T-helper 2 cell treated with Interferon-gamma antibody and Interleukin-4, amounts not matched to agents 100 ng/mL and 5 ng/mL, for 36 hours (primary cell): ENCODE measurements around the gene SIL1. TPM values are rescaled to one million over a fixed set of nuclear protein-coding genes. Genes with fewer than 3 reads are reported as not detected.
"Not testable (repeated sequence)": the region's sequence is repeated elsewhere in the genome, so short reads cannot be mapped to it uniquely, and the experiment has no call there.

Source experiments
- intact Hi-C: fragments of 100-400 bp; cut with micrococcal nuclease; formaldehyde crosslinking; loops from one replicate; pipeline ENCODE4 v1.15.1; 2023
- total RNA-seq: library from RNA; stranded (reverse); gene quantifications from 2 replicates; pipeline ENCODE4 v1.2.3, GENCODE V29; 2022

Gene SIL1
- total RNA-seq, 1 donor from 2014 or later: 21.6 TPM

- intact Hi-C loops: no loop called here
These were observed 20.2 kb downstream of the SIL1 start for GRCh38 chr5:139177809-139178588.

- intact Hi-C loops: not testable (repeated sequence)
These were observed 20.9 kb downstream of the SIL1 start for GRCh38 chr5:139177281-139177680.

DNA sequence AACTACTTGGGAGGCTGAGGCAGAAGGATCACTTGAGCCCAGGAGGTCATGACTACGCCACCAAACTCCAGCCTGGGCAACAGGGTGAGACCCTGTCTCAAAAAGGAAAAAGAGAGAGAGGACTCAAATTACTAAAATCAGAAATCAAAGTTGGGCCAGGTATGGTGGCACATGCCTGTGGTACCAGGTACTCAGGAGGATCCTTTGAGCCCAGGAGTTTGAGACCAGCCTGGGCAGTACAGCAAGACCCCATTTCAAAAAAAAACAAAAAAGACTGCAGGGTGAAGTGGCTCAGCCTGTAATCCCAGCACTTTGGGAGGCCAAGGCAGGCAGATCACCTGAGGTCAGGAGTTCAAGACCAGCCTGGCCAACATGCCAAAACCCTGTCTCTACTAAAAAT lies 23.8 kb downstream of the SIL1 start:
- intact Hi-C loops: not testable (repeated sequence)

DNA sequence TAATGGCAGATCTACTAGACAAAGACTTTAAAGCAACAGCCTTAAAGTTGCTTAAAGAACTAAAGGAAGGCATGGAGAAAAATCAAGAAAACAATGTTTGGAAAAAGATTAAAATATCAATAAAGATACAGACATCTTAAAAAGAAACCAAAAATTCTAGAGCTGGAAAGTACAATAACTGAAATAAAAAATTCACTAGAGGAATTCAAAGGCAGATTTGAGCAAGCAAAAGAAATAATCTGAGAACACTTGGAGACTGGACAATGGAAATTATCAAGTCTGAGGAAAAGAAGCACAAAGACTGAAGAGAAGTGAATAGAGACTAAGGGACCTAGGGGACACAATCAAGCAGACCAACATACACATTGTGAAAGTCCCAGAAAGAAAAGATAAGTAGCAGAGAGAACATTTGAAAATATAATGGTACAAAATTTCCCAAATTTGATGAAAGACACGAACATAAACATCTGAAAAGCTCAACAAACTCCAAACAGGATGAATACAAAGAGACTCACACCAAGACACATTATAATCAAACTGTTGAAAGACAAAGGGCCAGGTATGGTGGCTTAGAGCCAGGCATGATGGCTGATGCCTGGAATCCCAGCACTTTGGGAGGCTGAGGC lies 26.3 kb downstream of the SIL1 start:
- intact Hi-C loops: no loop called here

DNA sequence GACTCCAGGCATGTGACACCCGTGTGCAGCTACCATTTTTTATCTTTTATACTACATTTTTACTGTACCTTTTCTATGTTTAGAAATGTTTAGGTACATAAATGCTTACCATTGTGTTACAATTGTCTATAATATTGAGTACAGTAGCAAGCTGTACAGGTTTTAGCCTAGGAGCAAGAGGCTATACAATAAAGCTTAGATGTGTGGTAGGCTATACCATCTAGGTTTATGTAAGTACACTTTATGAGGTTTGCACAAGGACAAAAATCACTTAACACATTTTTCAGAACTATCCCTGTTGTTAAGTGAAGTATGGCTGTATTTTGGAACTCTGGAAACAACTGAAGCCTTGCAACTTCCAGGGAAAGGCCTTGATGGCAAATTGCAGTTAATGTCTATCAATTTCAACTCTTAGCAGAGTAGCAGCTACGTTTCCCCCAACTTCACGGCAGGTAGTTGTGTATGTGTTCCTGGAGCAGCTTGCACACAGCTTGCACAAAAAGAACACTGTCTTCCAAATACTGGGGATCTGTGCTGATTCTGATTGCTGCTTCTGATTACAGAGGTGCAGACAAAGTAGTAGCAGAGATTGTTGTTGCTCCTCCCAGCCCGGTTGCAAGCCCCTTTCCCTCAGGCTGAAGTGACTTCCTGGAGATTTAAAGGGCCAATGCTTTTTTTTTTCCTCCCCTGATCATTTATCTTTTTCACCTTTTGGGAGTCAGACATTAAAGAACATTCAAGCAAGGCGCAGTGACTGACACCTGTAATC lies 30.0 kb downstream of the SIL1 start:
- intact Hi-C loops: no loop called here

DNA sequence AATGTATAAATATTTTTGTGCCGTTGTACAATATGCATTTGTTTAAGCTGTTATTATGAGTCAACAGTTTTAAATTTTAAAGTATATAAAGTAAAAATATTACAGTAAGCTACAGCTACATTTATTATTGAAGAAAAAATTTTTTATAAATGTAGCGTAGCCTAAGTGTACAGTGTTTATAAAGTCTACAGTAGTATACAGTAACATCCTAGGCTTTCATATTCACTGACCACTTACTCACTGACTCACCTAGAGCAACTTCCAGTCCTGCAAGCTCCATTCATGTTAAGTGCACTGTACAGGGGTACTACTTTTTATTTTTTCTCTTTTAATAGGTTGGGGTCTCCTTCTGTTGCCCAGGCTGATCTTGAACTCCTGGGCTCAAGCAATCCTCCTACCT lies 30.6 kb downstream of the SIL1 start:
- intact Hi-C loops: no loop called here

DNA sequence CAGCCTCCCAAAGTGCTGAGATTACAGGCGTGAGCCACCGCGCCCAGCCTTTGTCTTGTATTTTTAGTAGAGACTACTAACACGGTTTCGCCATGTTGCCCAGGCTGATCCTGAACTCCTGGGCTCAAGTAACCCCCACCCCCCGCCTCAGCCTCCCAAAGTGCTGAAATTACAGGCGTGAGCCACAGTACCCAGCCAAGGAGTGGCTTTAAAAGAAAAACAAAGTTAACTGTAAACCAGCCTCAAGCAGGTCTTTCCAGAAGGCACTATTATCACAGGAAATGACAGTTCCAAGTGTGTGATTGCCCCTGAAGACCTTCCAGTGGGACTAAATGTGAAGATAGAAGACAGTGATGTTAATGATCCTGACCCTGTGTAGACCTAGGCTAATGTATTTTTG lies 31.1 kb downstream of the SIL1 start:
- intact Hi-C loops: no loop called here

- intact Hi-C loops: not testable (repeated sequence)
These were observed 33.3 kb downstream of the SIL1 start for GRCh38 chr5:139164897-139165296.

- intact Hi-C loops: no loop called here
These were observed 34.1 kb downstream of the SIL1 start for GRCh38 chr5:139164020-139164419.

- intact Hi-C loops: no loop called here
These were observed 35.7 kb downstream of the SIL1 start for GRCh38 chr5:139162448-139162847.

DNA sequence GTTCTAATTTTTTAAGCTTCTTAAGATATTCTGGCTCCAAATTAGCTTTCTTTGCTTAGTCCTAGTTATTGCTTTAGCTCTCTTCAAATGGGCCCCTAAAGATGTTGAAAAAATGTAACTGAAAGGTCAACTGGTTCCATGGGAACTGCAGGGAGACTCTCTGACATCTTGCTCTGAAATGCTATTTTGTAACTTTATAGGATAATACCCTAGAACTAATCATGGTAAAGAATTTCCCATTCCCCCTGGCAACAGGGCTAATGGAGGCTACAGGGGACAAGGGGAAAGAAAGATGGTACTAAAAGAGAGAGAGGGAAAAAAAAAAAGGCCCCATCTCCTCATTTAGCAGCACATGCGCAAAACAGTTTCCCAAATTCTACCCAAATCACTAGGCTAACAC lies 39.4 kb downstream of the SIL1 start:
- intact Hi-C loops: no loop called here

- intact Hi-C loops: no loop called here
These were observed 40.6 kb downstream of the SIL1 start for GRCh38 chr5:139157556-139157955.

DNA sequence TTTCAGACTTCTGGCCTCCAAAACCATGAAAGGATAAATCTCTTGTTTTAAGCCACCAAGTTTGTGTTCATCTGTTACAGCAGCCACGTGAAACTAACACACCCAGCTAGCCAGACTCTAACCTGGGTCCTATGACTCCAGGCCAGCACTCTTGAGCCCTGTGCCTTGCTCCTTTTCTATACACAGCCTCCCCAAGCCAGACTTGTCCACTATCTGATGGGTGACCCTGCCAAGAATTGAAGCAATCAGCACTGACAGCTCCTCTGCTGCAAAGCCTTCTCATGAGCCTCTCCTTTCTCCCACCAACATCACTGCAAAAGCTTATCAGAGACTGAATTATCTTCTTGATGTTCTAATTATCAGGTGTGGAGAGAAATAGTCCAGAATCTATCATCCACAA lies 41.4 kb downstream of the SIL1 start:
- intact Hi-C loops: no loop called here

DNA sequence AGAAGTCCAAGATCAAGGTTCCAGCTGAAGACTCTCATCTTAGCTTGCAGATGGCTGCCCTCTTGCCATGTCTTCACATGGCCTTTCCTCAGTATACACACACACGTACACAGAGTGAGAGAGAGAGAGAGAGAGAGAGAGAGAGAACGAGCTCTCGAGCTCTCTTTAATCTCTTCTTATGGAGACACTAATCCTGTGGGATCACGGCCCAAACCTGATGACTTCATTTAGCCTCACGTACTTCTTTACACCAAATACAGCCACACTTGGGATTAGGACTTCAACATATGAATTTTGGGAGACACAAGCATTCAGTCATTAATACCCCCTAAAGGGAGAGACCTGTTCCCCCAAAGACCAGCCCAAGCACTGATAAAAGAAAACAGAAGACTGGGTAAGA lies 42.8 kb downstream of the SIL1 start:
- intact Hi-C loops: no loop called here

GRCh38 chr5:139151902-139152301 lies 46.3 kb downstream of the SIL1 start:
- intact Hi-C loops: no loop called here

DNA sequence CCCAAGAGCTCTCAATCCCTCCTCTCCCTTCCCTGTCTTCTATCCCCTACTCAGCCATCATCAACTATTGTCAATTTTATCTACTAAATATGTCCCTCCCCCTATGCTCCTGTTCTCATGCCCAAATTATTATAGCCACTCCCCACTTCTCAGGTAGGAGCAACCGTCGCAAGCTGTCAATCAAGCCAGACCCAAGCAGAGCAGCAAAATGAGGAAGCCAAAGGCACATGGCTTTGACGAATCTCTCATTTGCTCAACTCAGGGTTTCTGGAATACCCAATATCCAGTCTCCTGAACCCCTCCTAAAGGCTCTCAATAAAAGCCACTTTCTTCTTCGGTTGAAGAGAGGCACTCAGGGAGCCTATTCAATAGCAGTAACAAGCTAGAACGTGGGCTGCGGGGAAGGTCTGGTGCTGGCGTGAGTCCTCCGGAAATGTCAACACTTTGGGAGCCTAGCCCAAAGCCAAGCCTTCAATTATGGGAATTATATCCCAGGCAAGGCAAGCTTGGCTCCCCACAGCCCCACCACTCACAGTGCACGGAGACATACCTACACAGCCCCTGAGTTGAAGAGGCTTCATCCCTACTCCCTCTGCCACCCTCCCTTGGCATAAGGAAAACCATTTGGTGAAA lies 47.7 kb downstream of the SIL1 start:
- intact Hi-C loops: no loop called here

GRCh38 chr5:139149477-139150199 lies 48.5 kb downstream of the SIL1 start:
- intact Hi-C loops: no loop called here

DNA sequence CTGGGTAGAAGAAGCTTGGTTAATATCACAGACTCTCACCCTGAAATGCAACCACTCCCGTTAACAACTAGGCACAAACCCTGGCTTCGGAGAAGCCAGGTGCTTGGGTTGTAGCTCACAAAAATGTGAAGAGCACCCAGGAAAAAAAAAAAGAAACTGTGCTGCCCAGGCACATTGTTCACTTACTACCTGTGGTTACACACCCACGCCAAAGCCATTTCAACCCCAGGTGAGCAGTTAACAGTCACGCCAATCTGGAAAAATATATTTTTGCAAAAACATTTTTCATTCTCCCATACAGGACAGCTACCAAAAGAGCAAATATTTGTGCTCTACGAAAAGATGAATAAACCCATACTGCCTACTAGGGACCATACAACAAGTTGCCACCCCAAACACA lies 49.2 kb downstream of the SIL1 start:
- intact Hi-C loops: no loop called here

- intact Hi-C loops: no loop called here
These were observed 49.9 kb downstream of the SIL1 start for GRCh38 chr5:139148306-139148705.

GRCh38 chr5:139147483-139148087 lies 50.6 kb downstream of the SIL1 start:
- intact Hi-C loops: no loop called here
